Panc1 (cell line): ENCODE data around the gene KDM4B. TPM values are rescaled to one million over a fixed set of nuclear protein-coding genes. Genes with fewer than 3 reads are reported as not detected.

Experiments used
- ATAC-seq: fragments of 200-7000 bp; cut with Tn5 transposase; 2 replicates; pipeline ENCODE4 v1.9.1; 2020; ENCODE audit warnings: mild to moderate bottlenecking, moderate library complexity
- BruUV-seq: library from RNA; stranded (reverse); fragments of 400-500 nt; replicated peaks from 2 replicates; lab custom pipeline; 2021; lab: Mats Ljungman, UMichigan
- CTCF ChIA-PET: fragments of 300-600 bp; sonication (Branson Sonifier 250); formaldehyde crosslinking; loops from one replicate; lab custom pipeline; 2022; ENCODE audit warnings: antibody characterized with exemption; lab: Charles Lee
- POLR2A ChIA-PET: fragments of 300-600 bp; sonication (Branson Sonifier 250); formaldehyde crosslinking; loops from one replicate; lab custom pipeline; 2022; ENCODE audit warnings: antibody characterized with exemption; lab: Charles Lee
- DNase-seq: peaks from one replicate; pipeline ENCODE4 v3.0.0-alpha.2; 2010; ENCODE audit warnings: low read depth, low spot score
- H3K27ac ChIP-seq: 2 replicates; pipeline ENCODE4 v1.5.1; 2011; ENCODE audit warnings: mild to moderate bottlenecking, low read length, inconsistent platforms
- H3K27me3 ChIP-seq: fragments of 200-500 bp; sonication (Bioruptor generic); 2 replicates; pipeline ENCODE4 v1.6.0; 2014; ENCODE audit warnings: low read length, inconsistent platforms; ENCODE audit not compliant: control insufficient read depth, insufficient read depth
- H3K36me3 ChIP-seq: fragments of 200-500 bp; sonication (Bioruptor generic); 2 replicates; pipeline ENCODE4 v1.5.1; 2014; ENCODE audit warnings: inconsistent platforms, mild to moderate bottlenecking, low read length, moderate library complexity; ENCODE audit not compliant: control insufficient read depth, insufficient read depth
- H3K4me1 ChIP-seq: 2 replicates; pipeline ENCODE4 v1.5.1; 2011; ENCODE audit warnings: inconsistent platforms, mild to moderate bottlenecking, low read length, moderate library complexity; ENCODE audit not compliant: control insufficient read depth, insufficient read depth
- H3K4me3 ChIP-seq, 2 experiments: 2 replicates each; pipeline ENCODE4 v1.5.1; 2011 to 2012; ENCODE audit warnings: low read depth in 2 of 2, low read length in 2 of 2, mild to moderate bottlenecking in 2 of 2, inconsistent platforms in 1 of 2, moderate library complexity in 1 of 2
- H3K9me3 ChIP-seq: fragments of 200-500 bp; sonication (Bioruptor generic); 2 replicates; pipeline ENCODE4 v1.5.1; 2014; ENCODE audit warnings: low read depth, mild to moderate bottlenecking, inconsistent platforms, low read length, moderate library complexity; ENCODE audit not compliant: control insufficient read depth, insufficient read depth
- CTCF ChIP-seq: fragments of 450-650 bp; IDR thresholded peaks from 2 replicates; pipeline ENCODE4 v1.5.1; 2017; ENCODE audit warnings: mild to moderate bottlenecking
- POLR2AphosphoS5 ChIP-seq: IDR thresholded peaks from 2 replicates; pipeline ENCODE4 v1.6.1; 2012; ENCODE audit warnings: mild to moderate bottlenecking, low read depth, low read length, moderate library complexity
- REST ChIP-seq, 2 experiments: IDR thresholded peaks; 2 replicates each; pipeline ENCODE4 v1.6.1; 2011 to 2012; ENCODE audit warnings: low read depth in 2 of 2, control low read depth in 1 of 2, low read length in 1 of 2, mild to moderate bottlenecking in 1 of 2, moderate library complexity in 1 of 2; ENCODE audit not compliant: insufficient read depth in 1 of 2
- SIN3A ChIP-seq: IDR thresholded peaks from 2 replicates; pipeline ENCODE4 v1.6.1; 2012; ENCODE audit warnings: low read depth, mild to moderate bottlenecking, low read length, moderate library complexity, borderline replicate concordance; ENCODE audit not compliant: insufficient read depth
- TCF7L2 ChIP-seq: IDR thresholded peaks from 2 replicates; pipeline ENCODE4 v1.6.1; 2011; ENCODE audit warnings: mild to moderate bottlenecking, low read depth, low read length, inconsistent platforms
- in situ Hi-C: cut with HindIII; loops from 2 replicates; pipeline ENCODE4 v1.10.0; 2016; ENCODE audit warnings: low sequenced_read_pairs, low pct_unique_long_range_greater_than_20kb
- intact Hi-C: fragments of 100-400 bp; cut with micrococcal nuclease; formaldehyde crosslinking; loops from one replicate; pipeline ENCODE4 v1.10.0; 2022; ENCODE audit not compliant: unreplicated experiment
- total RNA-seq: library from RNA; stranded (reverse); gene quantifications from one replicate; pipeline ENCODE4 v1.2.1, GENCODE V29; 2021; ENCODE audit not compliant: unreplicated experiment

The KDM4B gene
- total RNA-seq, 1 experiment from 2014 or later: 18.4 TPM

- Histone ChIP-seq H3K9me3 (no peaks in the 10 kb centered on the region), H3K4me3 (no peak overlapping the region), H3K4me1 (no peaks in the 10 kb centered on the region), H3K27ac (no peak overlapping the region), H3K36me3 (no peaks in the 10 kb centered on the region), H3K27me3 (no peaks in the 10 kb centered on the region)
- POLR2A ChIA-PET: no interaction called here
- CTCF ChIA-PET: no interaction called here
- in situ Hi-C loops: no loop called here
- ATAC-seq: no peak
- BruUV-seq: no TSS peak
- intact Hi-C loops: no loop called here
- no peak for DNase-seq
- no peak for TF ChIP-seq SIN3A
- no peak for TF ChIP-seq CTCF
- TF ChIP-seq POLR2AphosphoS5: no peak
- TF ChIP-seq TCF7L2: no peak
- TF ChIP-seq REST (IDR thresholded peaks at IDR 0.05; ENCODE audit: insufficient read depth in 1 of 2, low read depth in 2 of 2, low read length in 1 of 2): no peak
These were observed 95.1 kb downstream of the KDM4B start for GRCh38 chr19:5063873-5064645.

- ATAC-seq: no peak
- in situ Hi-C loops (no loop called here), intact Hi-C loops (no loop called here)
- TF ChIP-seq TCF7L2: no peak
- TF ChIP-seq CTCF: no peak
- no peak for TF ChIP-seq REST (IDR thresholded peaks at IDR 0.05; ENCODE audit: insufficient read depth in 1 of 2, low read depth in 2 of 2, low read length in 1 of 2)
- TF ChIP-seq POLR2AphosphoS5: no peak
- TF ChIP-seq SIN3A: no peak
- DNase-seq: no peak
- H3K4me1 ChIP-seq: no peaks in the 10 kb centered on the region
- POLR2A ChIA-PET: no interaction called here
- CTCF ChIA-PET: no interaction called here
- no peak overlapping the region for H3K27ac ChIP-seq
- H3K27me3 ChIP-seq: no peaks in the 10 kb centered on the region
- no peak overlapping the region for H3K4me3 ChIP-seq
- no TSS peak for BruUV-seq
- no peaks in the 10 kb centered on the region for H3K36me3 ChIP-seq
- H3K9me3 ChIP-seq: no peaks in the 10 kb centered on the region
These were observed 96.0 kb downstream of the KDM4B start for GRCh38 chr19:5064896-5065295.
